Stimulated activated CD8-positive, alpha-beta memory T cell treated with anti-CD3 and anti-CD28 coated beads, Interleukin-4, amount 100 ng/mL, for 48 hours (primary cell): ENCODE measurements around the gene HLTF.

Experiments used
- DNase-seq: peaks from one replicate; pipeline ENCODE4 v3.0.0-alpha.2; 2020

HLTF gene

DNA sequence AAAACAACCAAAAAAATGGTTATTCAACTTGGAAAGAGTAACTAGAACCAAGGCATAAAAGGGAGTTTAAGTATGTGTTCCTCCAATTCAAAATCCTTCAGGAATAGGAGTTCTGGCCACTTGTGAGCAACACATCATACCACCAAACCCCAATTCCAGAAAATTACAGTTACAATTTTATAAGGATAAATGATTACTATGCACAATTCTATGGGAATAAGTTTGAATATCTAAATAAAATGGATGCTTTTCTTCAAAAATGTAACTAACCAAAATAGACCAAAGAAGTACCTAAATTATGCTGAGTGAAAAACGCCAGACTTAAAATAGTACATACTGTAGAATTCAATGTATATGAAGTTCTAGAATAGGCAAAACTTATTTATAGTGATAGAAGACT lies 4.6 kb downstream of the HLTF start:
- no peak for DNase-seq

DNA sequence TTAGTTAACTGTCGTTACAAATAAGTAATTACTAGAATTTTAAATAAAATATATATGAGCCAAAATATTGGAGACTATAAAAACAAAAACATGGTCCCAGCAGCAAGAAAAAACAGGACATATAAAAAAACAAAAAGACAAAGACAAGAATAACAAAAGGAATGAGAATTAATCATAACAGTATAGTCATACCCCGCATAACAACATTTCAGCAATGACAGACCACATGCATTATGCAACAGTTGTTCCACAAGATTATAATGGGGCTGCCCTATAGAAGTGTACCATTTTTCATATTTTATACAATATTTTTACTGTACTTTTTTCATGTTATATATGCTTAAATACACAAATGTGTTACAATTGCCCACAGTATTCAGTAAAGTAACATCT lies 5.6 kb downstream of the HLTF start:
- DNase-seq: no peak

- no peak for DNase-seq
Observed at GRCh38 chr3:149080011-149080698, 6.2 kb downstream of the HLTF start.

- no peak for DNase-seq
Observed at GRCh38 chr3:149077628-149078027, 8.7 kb downstream of the HLTF start.

- DNase-seq: no peak
Observed at GRCh38 chr3:149067883-149068282, 18.4 kb downstream of the HLTF start.

DNA sequence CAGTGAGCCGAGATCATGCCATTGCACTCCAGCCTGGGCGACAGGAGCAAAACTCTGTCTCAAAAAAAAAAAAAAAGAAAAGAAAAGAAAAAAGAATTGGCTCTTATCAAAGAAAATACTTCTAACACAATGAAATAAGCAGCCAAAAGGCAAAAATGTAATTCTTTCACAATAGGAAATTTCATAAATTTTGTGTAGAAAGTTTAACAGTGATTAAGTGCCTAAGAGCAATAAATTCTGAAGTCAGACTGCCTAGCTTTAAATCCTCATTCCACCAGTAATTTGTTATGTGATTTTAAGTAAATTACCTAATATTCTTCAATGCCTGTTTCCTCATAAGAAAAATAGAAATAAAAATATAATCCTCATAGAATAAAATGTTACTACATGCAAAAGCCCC lies 24.6 kb downstream of the HLTF start:
- DNase-seq: no peak

DNA sequence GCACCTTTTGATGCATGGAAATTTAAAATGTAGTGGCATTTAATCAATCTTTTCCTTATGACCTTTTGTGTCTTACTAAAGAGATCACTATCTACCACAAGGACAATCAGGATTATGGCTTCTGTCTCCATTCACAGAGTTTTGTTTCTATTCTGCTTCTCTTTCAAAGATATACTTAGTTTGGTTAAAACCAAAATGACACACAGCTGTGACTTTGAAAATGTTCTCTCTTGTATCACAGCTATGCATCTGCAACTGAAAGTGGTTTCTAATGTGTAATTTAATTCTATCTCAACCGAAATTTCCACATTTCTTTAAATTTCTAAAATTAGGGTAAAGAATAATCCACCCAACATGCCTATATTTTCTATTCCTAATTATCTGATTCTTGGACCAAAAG lies 27.7 kb downstream of the HLTF start:
- no peak for DNase-seq

DNA sequence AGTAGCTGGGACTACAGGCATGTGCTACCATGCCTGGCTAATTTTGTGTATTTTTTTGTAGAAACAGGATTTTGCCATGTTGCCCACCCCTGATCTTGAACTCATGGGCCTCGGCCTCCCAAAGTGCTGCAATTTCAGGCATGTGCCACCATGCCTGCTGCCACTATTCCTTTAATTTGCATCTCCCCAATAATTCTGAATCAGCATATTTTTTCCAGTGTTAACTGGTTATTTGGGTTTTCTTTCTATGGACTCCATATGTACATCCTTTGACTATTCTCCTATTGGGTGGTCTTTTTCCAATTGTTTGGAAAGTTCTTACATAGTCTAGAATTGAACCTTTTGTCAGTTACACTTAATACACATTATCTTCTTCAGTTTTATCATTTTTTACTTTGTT lies 28.1 kb downstream of the HLTF start:
- DNase-seq: no peak

DNA sequence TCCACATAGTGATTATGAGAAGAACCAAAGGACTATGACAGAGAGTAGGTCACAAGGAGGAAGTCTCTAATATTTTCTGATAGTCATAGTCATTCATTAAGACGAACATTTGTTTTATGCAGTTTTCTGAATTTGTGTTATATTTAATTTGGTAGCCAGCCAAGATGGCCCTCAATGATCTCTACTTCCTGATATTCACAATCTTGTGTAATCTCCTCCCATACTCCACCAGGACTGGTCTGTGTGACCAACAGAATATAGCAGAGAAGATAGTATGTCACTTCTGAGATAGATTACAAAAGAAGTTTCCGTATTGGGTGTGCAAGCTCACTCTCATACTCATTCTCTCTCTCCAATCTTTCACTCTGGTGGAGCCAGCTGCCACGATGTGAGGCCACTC lies 30.8 kb downstream of the HLTF start:
- DNase-seq: no peak

- no peak for DNase-seq
Observed at GRCh38 chr3:149044339-149045083, 41.8 kb downstream of the HLTF start.

DNA sequence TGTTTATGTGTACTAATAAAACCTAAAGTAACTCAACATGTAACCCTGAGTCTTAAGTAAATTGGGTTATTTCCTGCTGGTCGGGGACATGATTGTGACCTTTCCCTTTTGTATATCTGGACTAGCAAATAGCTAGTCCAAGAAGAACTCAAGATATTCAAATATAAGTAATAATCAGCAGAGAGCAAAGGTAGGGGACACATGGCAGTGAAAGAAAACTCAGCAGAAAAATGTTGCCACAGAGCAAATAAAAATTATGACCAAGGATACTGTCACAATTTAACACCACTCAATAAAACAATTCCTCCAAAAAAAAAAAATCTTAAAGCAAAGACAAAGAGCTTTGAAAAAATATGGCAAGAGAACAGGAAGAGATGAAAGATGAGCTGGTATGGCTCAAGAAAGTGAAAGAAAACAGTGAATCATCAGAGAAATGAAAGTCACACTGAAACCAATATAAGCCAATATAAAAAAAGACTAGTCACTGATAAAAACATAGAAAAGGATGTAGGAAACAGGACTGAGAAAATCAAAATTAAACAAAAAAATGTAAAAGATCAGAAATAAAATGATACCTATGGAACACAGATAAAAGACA lies 43.4 kb downstream of the HLTF start:
- no peak for DNase-seq

GRCh38 chr3:149038322-149038721 lies 48.0 kb downstream of the HLTF start:
- no peak for DNase-seq

- DNase-seq: no peak
Observed at GRCh38 chr3:149037684-149038083, 48.6 kb downstream of the HLTF start.

DNA sequence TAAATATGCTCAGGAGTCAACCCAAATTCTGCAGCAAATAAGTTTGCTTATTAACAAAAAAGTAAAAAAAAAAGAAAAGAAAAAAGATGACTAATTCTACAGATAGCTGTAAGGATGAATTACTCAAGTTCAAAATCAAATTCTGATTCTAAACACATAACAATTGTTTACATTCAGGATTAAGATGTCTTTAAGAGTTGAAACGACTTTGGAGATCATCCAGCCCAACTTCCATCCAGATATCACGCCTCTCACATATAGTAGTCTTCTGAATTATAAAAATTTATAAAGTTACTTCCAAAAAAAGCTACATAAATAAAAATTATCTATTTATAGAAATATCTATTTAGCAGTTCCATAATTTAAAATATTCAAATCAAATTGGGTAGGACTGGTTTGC lies 55.2 kb downstream of the HLTF start:
- no peak for DNase-seq

GRCh38 chr3:149026718-149027117 lies 59.6 kb downstream of the HLTF start:
- DNase-seq: no peak

- no peak for DNase-seq
Observed at GRCh38 chr3:149023951-149024350, 62.4 kb downstream of the HLTF start.

GRCh38 chr3:149021830-149022229 lies 64.5 kb downstream of the HLTF start:
- DNase-seq: no peak

DNA sequence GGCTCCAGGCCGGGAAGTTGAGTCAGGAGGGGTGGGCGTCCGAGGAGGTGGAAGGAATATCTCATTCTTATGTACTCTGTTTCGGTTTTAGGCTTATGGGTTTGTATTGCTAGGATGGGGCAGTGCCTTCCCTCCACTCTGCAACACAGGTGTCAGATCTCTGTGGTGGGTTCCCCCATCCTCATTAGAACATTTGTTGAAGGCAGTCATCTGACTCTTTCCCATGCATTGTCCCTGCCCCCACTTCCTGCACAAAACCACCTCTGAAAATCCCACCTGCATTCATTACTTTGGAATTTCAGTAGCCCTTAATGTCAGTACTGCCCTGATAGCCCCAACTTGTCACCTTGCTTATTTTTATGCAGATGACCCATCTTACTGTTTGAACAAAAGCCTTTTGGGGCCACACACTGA lies 65.5 kb downstream of the HLTF start:
- DNase-seq: no peak

DNA sequence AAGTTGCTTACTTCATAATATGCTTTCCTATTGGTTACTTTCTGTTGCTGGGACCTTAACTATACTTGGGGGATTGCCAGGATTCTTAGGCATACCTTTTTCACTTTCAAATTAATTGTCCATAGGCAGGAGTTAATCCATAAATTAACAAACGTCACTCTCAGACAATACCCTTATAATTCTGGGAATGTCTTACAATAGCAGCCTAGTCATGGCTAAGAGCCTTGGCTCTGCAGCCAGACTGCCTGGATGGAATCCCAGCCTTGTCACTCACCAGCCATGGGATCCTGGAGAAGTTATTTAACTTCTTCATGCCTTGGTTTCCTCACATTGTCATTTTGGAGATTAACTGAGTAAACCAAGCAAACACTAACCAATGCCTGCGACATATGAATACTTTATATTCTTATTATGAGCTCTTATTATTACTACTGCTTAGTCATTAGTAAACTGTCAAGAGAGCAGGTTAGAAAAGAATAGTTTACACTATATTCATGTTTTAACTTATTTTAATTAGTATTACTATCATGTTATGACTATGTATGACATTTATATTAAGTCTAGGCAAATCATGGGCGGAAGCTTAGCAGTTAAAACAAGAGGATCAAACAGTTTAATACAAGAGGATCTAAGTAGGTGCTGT lies 66.0 kb downstream of the HLTF start:
- DNase-seq: no peak

- DNase-seq: no peak
Observed at GRCh38 chr3:149019580-149019979, 66.8 kb downstream of the HLTF start.

- DNase-seq: no peak
Observed at GRCh38 chr3:149018247-149018646, 68.1 kb downstream of the HLTF start.

DNA sequence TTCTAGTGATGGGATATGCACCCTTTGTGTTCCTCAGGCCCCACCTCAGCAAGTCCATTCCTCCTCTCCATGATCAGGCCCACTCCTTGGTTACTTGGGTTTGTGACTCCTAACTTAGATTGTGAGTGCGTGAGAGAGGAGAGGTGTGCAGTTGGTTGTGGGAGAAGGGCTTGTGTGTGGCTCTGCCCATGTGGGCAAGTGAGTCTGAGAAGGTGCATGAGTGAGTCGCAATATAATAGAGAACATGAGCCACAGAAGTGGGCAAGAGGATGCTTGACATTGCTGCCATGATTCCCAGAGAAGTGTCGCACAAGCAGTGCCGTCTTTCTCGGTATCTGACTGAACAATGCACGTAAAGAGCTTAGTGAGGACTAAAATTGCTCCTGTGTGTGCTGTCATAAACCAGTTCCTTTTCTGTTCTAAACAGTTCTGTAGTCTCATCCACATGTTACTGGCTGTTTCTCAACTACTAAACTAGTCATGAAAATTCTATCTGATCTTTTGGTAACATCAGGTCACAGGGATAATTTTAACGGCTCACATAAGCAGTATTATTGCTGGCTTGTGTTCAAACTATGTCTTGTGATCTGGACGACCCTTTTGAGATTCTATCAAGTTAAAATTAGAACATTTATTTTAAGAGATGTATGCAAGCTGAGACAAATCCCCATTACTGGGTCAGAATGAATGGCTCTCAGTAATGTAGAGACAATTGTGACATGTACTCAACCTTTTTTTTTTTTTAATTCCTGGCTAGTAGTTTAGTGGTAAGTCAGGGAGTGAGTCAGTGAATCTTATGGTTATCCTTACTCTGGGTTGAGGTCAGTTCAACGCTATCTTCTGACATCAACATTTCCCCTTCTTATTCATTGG lies 69.4 kb downstream of the HLTF start:
- no peak for DNase-seq

DNA sequence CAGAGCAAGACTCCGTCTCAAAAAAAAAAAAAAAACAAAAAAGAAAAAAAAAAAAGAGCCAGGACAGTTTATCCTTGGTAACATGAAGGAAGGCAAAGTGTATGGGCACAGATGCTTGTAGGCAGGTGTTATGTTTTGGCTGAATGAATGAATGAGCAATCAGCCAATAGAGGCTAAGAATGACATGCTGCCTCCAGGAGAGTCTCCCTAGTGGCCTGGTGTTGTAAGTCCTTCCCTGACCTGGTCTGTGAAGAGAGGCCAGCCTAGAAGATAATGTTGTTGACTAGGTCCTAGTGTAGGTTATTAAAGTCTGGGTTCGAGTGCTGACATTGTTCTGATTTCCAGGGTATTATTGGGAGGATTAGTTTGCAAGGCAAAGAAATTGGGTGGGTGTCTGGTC lies 70.1 kb downstream of the HLTF start:
- DNase-seq: no peak
